HFF-Myc (cell line): Measurements from ENCODE around the gene STXBP6.

Experiments
- DNase-seq: peaks from one replicate; pipeline ENCODE4 v3.0.0-alpha.2; 2011; ENCODE audit warnings: low read depth; ENCODE audit errors: extremely low read depth
- H3K4me3 ChIP-seq: replicated peaks from 2 replicates; pipeline ENCODE4 v1.5.1; 2011; ENCODE audit warnings: low read depth, mild to moderate bottlenecking, control low read depth, low read length
- CTCF ChIP-seq: IDR thresholded peaks from 2 replicates; pipeline ENCODE4 v1.5.1; 2012; ENCODE audit warnings: mild to moderate bottlenecking, low read depth, low read length, control low read depth; ENCODE audit errors: missing control alignments

The STXBP6 gene

GRCh38 chr14:24979725-24980239, 70.2 kb downstream of the STXBP6 start:
- no peak for DNase-seq
- H3K4me3 ChIP-seq: no peak overlapping the region
- TF ChIP-seq CTCF: no peak

- no peak for DNase-seq
- TF ChIP-seq CTCF: no peak
- H3K4me3 ChIP-seq: no peak overlapping the region
Measured at GRCh38 chr14:24978862-24979724, 70.9 kb downstream of the STXBP6 start.

GRCh38 chr14:24976602-24977001, 73.3 kb downstream of the STXBP6 start:
- no peak for DNase-seq

GRCh38 chr14:24975393-24975792, 74.6 kb downstream of the STXBP6 start:
- no peak for DNase-seq
- TF ChIP-seq CTCF: no peak
- H3K4me3 ChIP-seq: no peak overlapping the region

More at GRCh38 chr14:24976602-24977001, 73.3 kb downstream of the STXBP6 start:
- TF ChIP-seq CTCF: no peak
- no peak overlapping the region for H3K4me3 ChIP-seq

GRCh38 chr14:24974591-24975374, 75.2 kb downstream of the STXBP6 start:
- DNase-seq: no peak
- no peak overlapping the region for H3K4me3 ChIP-seq
- no peak for TF ChIP-seq CTCF

- TF ChIP-seq CTCF: no peak
- no peak for DNase-seq
- no peak overlapping the region for H3K4me3 ChIP-seq
Measured at GRCh38 chr14:24972844-24973243, 77.1 kb downstream of the STXBP6 start.
